ENCODE results near the gene CD274.
"Not testable (repeated sequence)": the region's sequence is repeated elsewhere in the genome, so short reads cannot be mapped to it uniquely, and the experiment has no call there.

The CD274 gene

GRCh38 chr9:5450359-5451091 is at the start of gene CD274:
Gene CD274, plus strand, starts transcription at chr9:5450542. Its CDS starts 5,572 bp downstream, at chr9:5456114.
- DNase-seq (ENCODE audit: low read depth): peak; percentile 68

GRCh38 chr9:5402217-5402616 is 48.1 kb upstream of the CD274 start:
- no peak for DNase-seq (ENCODE audit: low read depth)

- DNase-seq (ENCODE audit: low read depth): no peak
These were observed 41.7 kb upstream of the CD274 start for GRCh38 chr9:5408596-5408995.

- no peak for DNase-seq (ENCODE audit: low read depth)
These were observed 33.4 kb upstream of the CD274 start for GRCh38 chr9:5416953-5417352.

GRCh38 chr9:5418481-5418880 is 31.9 kb upstream of the CD274 start:
- no peak for DNase-seq (ENCODE audit: low read depth)

GRCh38 chr9:5419987-5420386 is 30.4 kb upstream of the CD274 start:
- DNase-seq (ENCODE audit: low read depth): no peak

GRCh38 chr9:5421163-5421562 is 29.2 kb upstream of the CD274 start:
- no peak for DNase-seq (ENCODE audit: low read depth)

- no peak for DNase-seq (ENCODE audit: low read depth)
These were observed 28.1 kb upstream of the CD274 start for GRCh38 chr9:5422276-5422675.

GRCh38 chr9:5425006-5425628 is 25.2 kb upstream of the CD274 start:
- DNase-seq (ENCODE audit: low read depth): no peak

- no peak for DNase-seq (ENCODE audit: low read depth)
These were observed 23.3 kb upstream of the CD274 start for GRCh38 chr9:5427005-5427404.

- no peak for DNase-seq (ENCODE audit: low read depth)
These were observed 22.2 kb upstream of the CD274 start for GRCh38 chr9:5428172-5428571.

GRCh38 chr9:5428794-5429528 is 21.4 kb upstream of the CD274 start:
- no peak for DNase-seq (ENCODE audit: low read depth)

- DNase-seq (ENCODE audit: low read depth): no peak
These were observed 20.3 kb upstream of the CD274 start for GRCh38 chr9:5429873-5430564.

- no peak for DNase-seq (ENCODE audit: low read depth)
These were observed 19.4 kb upstream of the CD274 start for GRCh38 chr9:5430912-5431311.

GRCh38 chr9:5432890-5433289 is 17.5 kb upstream of the CD274 start:
- DNase-seq (ENCODE audit: low read depth): not testable (repeated sequence)

GRCh38 chr9:5433328-5433727 is 17.0 kb upstream of the CD274 start:
- DNase-seq (ENCODE audit: low read depth): not testable (repeated sequence)

- not testable (repeated sequence) for DNase-seq (ENCODE audit: low read depth)
These were observed 16.2 kb upstream of the CD274 start for GRCh38 chr9:5433841-5434810.

GRCh38 chr9:5435912-5436311 is 14.4 kb upstream of the CD274 start:
- DNase-seq (ENCODE audit: low read depth): no peak

- DNase-seq (ENCODE audit: low read depth): no peak
These were observed 13.9 kb upstream of the CD274 start for GRCh38 chr9:5436441-5436840.

- peak; percentile 90 for DNase-seq (ENCODE audit: low read depth)
These were observed 12.8 kb upstream of the CD274 start, which contains the start of gene PLGRKT for GRCh38 chr9:5437254-5438216. Gene PLGRKT, minus strand, starts transcription at chr9:5437925. Its CDS starts 5,948 bp downstream, at chr9:5431977.
